Body of pancreas (tissue), 4 donors: Measurements from ENCODE around the gene CRELD2. TPM values are rescaled to one million over a fixed set of nuclear protein-coding genes. Genes with fewer than 3 reads are reported as not detected.

Source experiments
- ATAC-seq: fragments of 150-250 bp; one replicate; pipeline ENCODE4 v1.9.1; 2016
- DNase-seq, 4 donors: peaks; one replicate each; pipeline ENCODE4 v3.0.0-alpha.2; 2019
- H3K27ac ChIP-seq, 4 donors: fragments of 200-600 bp; sonication (generic); 1 replicate in 3 of 4; 2 replicates in 1 of 4; pipeline versions ENCODE4 v1.5.1 to v1.6.1; 2016 to 2019; ENCODE audit warnings: mild to moderate bottlenecking in 1 of 4, mixed read lengths in 1 of 4, moderate library complexity in 1 of 4
- H3K27me3 ChIP-seq, 2 donors: fragments of 200-600 bp; sonication (generic); one replicate each; pipeline ENCODE4 v1.6.0; 2016; ENCODE audit warnings: mild to moderate bottlenecking in 1 of 2
- H3K36me3 ChIP-seq, 2 donors: fragments of 200-600 bp; sonication (generic); replicated peaks in 1 of 2; 2 replicates each; pipeline ENCODE4 v1.5.1; 2016; ENCODE audit warnings: low read depth in 2 of 2; ENCODE audit not compliant: insufficient read depth in 1 of 2
- H3K4me1 ChIP-seq: fragments of 200-600 bp; sonication (generic); one replicate; pipeline ENCODE4 v1.6.0; 2016
- H3K4me3 ChIP-seq, 2 donors: fragments of 200-600 bp; sonication (generic); 1 replicate in 1 of 2; 2 replicates in 1 of 2; pipeline ENCODE4 v1.5.1; 2016 to 2019
- H3K9me3 ChIP-seq, 3 donors: fragments of 200-600 bp; sonication (generic); 1 replicate in 2 of 3; 2 replicates in 1 of 3; pipeline ENCODE4 v1.5.1; 2016
- CTCF ChIP-seq, 7 experiments: fragments of 450-650 bp in 4 of 7; fragments of 200-600 bp in 3 of 7; sonication (generic) in 3 of 7; IDR thresholded peaks; one replicate each; pipeline ENCODE4 v1.5.1; 2016 to 2019; ENCODE audit warnings: antibody characterized with exemption in 7 of 7
- POLR2A ChIP-seq, 3 donors: fragments of 450-650 bp; IDR thresholded peaks; one replicate each; pipeline ENCODE4 v1.6.1; 2016; ENCODE audit warnings: antibody characterized with exemption in 3 of 3, mild to moderate bottlenecking in 2 of 3
- WGBS, 2 donors: methylation state at CpG; one replicate each; pipeline ENCODE4 v1.1.5; 2017; 5-methylcytosine and 5-hydroxymethylcytosine counted together
- intact Hi-C: fragments of 100-400 bp; cut with DNase I; formaldehyde crosslinking; loops from one replicate; pipeline ENCODE4 v1.15.1; 2023
- total RNA-seq, 2 donors: library from RNA; depleted of rRNA; stranded (reverse); fragments of >200 nt; gene quantifications; one replicate each; pipeline ENCODE4 v1.1.0, GENCODE V29; 2016

The CRELD2 gene
- total RNA-seq, 2 donors from 2014 or later: 73.9 to 201 TPM

GRCh38 chr22:49934160-49934890, 15.9 kb downstream of the CRELD2 start:
- H3K27ac ChIP-seq: peak overlapping the region; percentile 85 to 94 (median 92)
- no peaks in the 10 kb centered on the region for H3K36me3 ChIP-seq
- ATAC-seq: peak; percentile 52
- DNase-seq: peak; percentile 84 to 87 (median 86)
- 50 to 55% methylated on average over 4 to 24 of the region's 24 CpGs for WGBS, 2 donors
- TF ChIP-seq POLR2A (IDR thresholded peaks at IDR 0.05) (peak in 2 of 3 donors; percentile 54 to 56), CTCF (IDR thresholded peaks at IDR 0.05) (no peak)
- no peak overlapping the region for H3K4me3 ChIP-seq
- intact Hi-C loops: loop anchor here (10.0 kb wide), 1 partner anchor 50 kb away; no protein-coding TSS in a partner anchor
- H3K4me1 ChIP-seq: peaks cover 58% of the 10 kb centered on the region
- no peaks in the 10 kb centered on the region for H3K27me3 ChIP-seq
- H3K9me3 ChIP-seq: no peaks in the 10 kb centered on the region

- Histone ChIP-seq H3K36me3 (no peaks in the 10 kb centered on the region), H3K27ac (peak overlapping the region; percentile 85 to 94 (median 92)), H3K9me3 (no peaks in the 10 kb centered on the region), H3K4me3 (no peak overlapping the region), H3K27me3 (no peaks in the 10 kb centered on the region), H3K4me1 (peaks cover 53% of the 10 kb centered on the region)
- no peak for TF ChIP-seq POLR2A (IDR thresholded peaks at IDR 0.05)
- TF ChIP-seq CTCF (IDR thresholded peaks at IDR 0.05): no peak
- WGBS, 2 donors: 15 to 44% methylated on average over 10 to 40 of the region's 56 CpGs
- ATAC-seq (peak; percentile 25), DNase-seq (peak; percentile 78 to 86 (median 81))
- intact Hi-C loops: loop anchor here (10.0 kb wide), 1 partner anchor 50 kb away; no protein-coding TSS in a partner anchor
These were observed 16.6 kb downstream of the CRELD2 start for GRCh38 chr22:49934891-49935557.

GRCh38 chr22:49935561-49935960, 17.1 kb downstream of the CRELD2 start:
- no peaks in the 10 kb centered on the region for H3K27me3 ChIP-seq
- TF ChIP-seq CTCF (IDR thresholded peaks at IDR 0.05): no peak
- no peak for TF ChIP-seq POLR2A (IDR thresholded peaks at IDR 0.05)
- peak overlapping the region; percentile 85 to 94 (median 92) for H3K27ac ChIP-seq
- no peak overlapping the region for H3K4me3 ChIP-seq
- peak in 1 of 4 donors; percentile 6 for DNase-seq
- H3K36me3 ChIP-seq: no peaks in the 10 kb centered on the region
- intact Hi-C loops: loop anchor here (10.0 kb wide), 1 partner anchor 49 kb away; no protein-coding TSS in a partner anchor
- 0 to 10% methylated on average over 1 to 2 of the region's 16 CpGs for WGBS, 2 donors
- no peak for ATAC-seq
- peaks cover 53% of the 10 kb centered on the region for H3K4me1 ChIP-seq
- H3K9me3 ChIP-seq: no peaks in the 10 kb centered on the region

- no peaks in the 10 kb centered on the region for H3K9me3 ChIP-seq
- no peak overlapping the region for H3K4me3 ChIP-seq
- WGBS, 2 donors: 8 to 13% methylated on average over 16 to 46 of the region's 52 CpGs
- ATAC-seq: peak; percentile 62
- no peaks in the 10 kb centered on the region for H3K27me3 ChIP-seq
- TF ChIP-seq CTCF (IDR thresholded peaks at IDR 0.05): no peak
- peak; percentile 25 to 60 (median 49) for TF ChIP-seq POLR2A (IDR thresholded peaks at IDR 0.05)
- intact Hi-C loops: loop anchor here (10.0 kb wide), 1 partner anchor 49 kb away; no protein-coding TSS in a partner anchor
- peaks cover 46% of the 10 kb centered on the region for H3K4me1 ChIP-seq
- peak overlapping the region; percentile 74 to 94 (median 82) for H3K27ac ChIP-seq
- no peaks in the 10 kb centered on the region for H3K36me3 ChIP-seq
- peak; percentile 85 to 94 (median 90) for DNase-seq
These were observed 17.9 kb downstream of the CRELD2 start for GRCh38 chr22:49936018-49936972.
